Lung microvascular endothelial cell (primary cell): Measurements from ENCODE around the gene BRF1. TPM values are rescaled to one million over a fixed set of nuclear protein-coding genes. Genes with fewer than 3 reads are reported as not detected.

Source experiments
- DNase-seq, 2 donors: peaks; one replicate each; pipeline versions ENCODE4 v3.0.0 to v3.0.0-alpha.2; 2010; ENCODE audit warnings: low read depth in 2 of 2
- total RNA-seq: library from RNA; depleted of rRNA; stranded (reverse); fragments of >200 nt; gene quantifications from 2 replicates; pipeline ENCODE4 v1.2.1, GENCODE V29; 2014

BRF1 gene
- total RNA-seq, 1 donor from 2014 or later = 34.7 TPM

DNA sequence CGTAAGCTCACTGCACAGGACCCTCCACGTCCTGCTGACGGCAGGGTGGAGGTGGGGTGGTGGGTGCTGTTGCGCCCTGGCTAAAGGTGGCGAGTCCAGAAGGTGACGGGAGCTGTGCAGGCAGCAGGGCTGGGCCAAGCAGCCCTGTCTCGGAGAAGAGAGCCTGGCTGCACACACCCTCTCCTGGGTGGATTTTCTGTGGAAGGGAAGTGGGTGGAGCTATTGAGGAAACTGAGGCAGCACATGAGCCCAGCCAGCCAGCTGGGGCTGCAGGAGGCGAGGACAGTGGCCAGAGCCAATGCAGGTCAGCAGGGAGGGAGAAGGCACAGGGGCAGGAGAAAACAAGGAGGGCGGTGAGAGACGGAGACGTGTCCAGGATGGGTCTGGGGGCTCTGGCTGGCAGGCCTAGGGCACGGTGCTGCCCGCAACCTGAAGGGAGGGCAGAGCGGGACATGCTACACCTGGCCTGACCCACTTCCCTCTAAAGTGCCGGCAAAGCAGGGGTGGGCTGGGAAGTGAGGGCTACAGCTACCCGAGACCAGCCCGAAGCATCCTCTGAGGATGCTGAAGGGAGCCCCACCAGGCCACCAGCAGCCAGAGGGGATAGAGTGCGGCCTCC, 32.0 kb downstream of the BRF1 start:
- no peak for DNase-seq

DNA sequence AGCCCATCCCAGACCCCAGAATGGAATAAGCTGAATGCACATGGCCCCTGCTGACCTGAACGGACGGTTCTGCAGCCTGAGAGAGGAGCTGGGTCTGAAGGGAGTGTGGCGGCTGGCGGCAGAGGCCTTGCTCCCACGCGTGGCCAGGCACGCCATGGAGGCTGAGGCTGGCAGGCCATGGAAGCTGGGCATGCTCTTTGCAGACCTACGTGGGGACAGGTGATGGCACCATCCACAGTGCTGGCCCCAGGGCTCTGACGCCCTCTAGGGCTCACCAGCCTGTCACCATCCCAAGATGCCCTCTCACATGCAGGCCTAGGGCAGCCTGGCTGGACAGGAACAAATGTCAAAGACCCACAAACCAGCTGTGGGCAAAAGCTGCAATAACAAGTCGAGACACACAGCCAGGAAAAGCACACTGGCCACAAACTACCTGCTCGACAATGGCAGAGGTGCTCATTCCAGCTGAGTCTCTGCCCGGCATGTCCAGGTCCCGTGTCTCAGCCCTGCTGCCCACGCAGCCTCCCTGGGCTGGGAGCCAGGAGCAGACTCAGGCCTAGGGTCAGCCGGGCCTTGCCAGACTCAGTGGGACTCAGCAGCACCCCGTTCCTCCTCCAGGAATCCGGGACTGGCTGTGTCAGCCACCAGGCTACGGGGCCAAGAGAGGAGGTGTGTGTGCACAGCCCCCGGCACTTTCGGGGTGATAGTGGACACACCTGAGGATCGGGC, 32.8 kb downstream of the BRF1 start:
- no peak for DNase-seq

DNA sequence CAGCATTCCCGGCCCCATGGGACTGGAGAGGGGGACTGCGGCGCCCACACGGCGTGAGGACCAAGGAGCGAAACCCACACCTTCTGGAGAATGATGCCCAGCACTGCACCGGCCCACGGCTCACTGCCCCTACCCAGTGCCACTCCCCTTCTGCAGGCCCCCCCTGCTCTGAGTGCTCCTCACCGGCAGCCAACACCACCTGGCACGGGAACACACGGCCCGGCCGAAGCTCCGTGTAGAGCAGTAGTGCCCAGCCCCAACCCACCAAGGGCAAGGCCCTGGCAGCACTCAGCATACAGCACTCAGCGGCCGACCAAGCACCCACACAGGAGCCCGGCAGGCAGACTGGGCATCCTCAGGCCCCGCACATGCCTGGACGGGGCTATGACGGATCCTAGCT, 39.0 kb downstream of the BRF1 start:
- DNase-seq = no peak

DNA sequence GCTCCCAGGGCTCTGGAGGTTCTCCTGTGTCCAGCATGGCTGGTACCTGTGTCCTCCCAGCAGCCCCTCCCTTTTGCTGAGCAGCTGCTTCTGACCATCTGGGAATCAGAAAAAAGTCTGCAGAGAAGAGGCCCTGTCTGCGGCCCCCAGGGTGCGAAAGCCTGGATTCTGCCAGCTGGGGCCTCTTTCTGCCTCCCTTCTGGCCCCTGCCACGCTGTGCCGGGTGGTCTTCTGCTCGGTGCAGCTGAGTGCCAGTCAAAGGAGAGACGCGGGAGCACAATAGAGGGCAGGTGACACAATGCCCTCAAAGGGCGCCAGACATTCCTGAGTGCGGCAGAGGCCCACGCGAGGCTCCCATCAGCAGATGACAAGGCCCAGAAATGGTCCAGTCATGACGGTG, 39.8 kb downstream of the BRF1 start:
- DNase-seq = no peak

DNA sequence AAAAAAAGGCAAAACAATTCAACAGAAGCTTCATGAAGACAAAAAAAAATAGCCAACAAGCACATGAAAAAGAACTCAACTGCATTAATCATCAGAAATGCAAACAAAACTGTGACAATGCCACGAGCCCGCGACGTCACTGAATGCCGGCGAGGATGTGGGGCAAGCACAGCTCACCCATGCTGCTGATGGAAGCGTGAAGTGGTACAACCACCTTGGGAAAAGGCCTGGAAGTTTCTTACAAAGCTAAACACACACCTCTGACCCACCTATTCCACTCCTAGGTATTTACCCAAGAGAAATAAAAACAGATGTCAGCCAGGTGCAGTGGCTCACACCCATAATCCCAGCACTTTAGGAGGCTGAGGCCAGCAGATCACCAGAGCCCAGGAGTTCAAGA, 42.0 kb downstream of the BRF1 start:
- DNase-seq = no peak

DNA sequence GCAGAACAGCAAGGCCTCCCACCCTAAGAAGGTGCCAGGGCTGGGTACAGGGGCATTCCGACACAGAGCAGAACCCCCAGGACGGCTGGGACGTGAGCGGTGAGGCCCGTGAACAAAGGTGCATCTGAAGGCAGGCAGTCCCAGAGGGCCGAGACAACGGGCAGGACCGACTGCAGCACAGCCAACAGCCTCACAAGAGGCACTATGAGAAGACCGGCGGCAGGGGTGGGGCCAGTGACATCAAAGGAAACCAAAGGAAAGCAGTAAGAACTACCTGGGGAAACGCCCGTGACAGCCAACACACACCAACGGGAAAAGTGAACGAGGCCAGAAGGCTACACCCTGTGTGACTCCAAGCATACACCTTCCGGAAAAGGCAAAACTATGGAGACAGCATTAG, 43.3 kb downstream of the BRF1 start:
- no peak for DNase-seq

DNA sequence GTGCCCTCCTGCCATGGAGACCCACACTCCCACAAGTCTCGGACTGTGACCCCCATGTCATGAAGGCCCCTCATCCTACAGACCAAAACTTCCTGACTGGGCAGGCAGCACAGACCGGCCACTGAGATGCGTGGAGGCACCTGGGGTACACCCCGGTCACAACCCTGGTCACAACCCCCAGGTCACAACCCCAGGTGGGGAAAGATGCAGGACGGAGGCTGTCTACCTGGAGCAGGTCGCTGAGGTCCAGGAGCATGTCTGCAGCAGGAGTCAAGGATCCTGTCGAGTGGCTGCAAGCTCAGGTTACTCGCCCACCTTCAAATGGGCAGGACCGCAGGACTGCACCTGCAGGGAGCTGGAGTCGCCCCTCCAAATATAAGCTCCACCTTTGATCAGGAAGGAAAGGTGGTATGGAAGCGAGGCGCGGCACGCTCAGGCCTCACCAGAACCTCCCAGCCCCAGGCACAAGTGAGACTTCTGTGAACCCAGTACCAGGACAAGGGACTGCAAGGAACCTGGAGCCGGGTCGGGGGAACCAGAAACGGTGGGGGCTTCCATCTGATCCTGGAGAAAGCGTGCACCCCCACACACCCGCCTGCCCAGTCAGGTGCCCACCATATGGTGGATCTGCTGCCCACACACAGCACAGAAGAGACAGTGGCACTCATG, 44.4 kb downstream of the BRF1 start:
- DNase-seq = no peak

DNA sequence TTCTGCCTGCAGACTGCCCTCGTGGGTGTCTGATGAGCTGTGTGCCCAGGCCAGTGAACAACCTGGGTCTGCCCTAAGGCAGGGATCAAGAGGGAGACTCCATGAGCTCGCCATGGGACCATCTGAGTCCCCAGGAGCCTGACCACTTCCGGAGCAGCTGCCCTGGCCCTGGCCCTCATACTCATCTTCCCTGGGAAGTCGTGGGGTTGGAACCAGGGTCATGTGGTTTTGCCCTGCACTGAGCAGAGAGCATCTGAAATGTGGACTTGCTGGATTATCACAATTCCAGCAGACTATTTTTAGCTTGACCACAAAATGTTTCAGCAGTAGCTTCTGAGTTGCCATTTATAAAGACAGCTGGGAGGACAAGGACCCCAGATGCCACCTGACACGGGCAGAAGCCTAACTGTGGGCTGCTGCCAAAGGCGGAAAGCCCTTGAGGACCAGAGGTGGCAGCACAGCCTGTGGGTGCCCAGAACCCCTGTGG, 45.7 kb downstream of the BRF1 start:
- no peak for DNase-seq

DNA sequence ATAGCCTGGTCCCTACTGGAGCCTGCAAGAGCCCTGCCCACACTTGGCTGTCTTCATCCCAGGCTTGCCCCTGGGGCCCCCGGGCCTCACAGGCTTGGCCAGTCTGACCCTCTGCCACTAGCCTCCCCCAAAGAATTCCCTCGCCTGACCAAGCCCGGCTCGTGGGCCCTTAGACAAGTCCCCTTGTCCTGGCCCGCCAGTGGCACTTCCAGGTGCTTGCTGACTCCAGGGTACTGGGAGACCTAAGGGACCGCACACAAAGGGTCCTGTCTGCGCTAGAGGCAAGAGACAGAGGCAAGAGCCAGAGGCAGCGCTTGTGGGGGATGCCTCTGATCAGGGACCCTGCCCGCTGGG, 47.5 kb downstream of the BRF1 start:
- no peak for DNase-seq

DNA sequence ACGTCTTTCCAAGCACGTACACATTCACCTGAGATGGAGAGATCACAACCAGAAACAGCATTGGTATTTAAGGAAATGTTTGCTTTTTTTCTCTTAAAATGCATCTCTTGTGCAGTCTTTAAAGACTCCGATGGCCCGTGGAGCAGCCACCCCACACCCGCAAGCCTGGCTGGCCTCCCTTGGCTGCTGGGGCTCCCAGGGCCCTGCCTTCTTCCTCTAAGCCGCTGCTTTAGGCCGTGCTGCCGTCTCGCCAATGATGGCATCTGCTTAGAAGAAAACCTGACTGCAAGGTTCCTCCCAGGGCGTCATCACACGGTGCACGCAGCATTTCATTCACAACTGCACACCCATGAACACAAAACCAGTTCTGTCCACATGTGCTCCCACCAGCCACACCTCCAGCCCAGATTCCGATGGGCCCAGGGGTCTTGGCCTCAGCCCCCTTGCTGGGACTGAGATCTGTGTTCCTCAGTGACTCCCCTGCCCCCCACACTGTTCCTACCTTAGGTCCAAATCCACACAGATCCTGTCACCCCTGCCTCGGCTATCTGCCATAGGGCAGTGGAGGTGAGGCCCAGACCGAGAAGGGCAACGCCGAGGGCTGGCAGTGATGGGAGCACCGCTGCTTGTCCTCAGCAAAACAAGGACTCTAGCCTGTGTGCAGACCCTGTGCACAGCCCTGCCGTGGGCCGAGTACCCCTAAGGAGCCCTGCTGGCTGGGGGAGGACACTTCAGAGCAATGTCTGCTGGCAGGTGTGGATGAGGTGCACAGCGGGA, 48.1 kb downstream of the BRF1 start:
- no peak for DNase-seq

DNA sequence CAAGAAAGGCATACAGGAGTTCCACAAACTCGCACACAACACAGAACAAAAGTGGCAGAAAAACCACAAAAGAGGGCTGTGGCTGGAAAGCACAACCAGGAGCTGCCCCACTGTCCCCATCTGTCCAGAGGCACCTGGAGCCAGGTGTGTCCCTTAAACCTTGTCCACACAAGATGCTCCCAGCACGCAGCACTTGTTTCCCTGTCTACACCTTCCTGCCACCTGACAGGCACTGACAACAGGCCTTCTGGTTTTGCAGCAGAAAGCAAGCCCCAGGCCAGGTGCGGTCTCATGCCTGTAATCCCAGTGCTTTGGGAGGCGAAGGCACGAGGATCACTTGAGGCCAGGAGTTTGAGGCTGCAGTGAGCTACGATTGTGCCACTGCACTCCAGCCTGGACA, 48.9 kb downstream of the BRF1 start:
- DNase-seq = no peak

DNA sequence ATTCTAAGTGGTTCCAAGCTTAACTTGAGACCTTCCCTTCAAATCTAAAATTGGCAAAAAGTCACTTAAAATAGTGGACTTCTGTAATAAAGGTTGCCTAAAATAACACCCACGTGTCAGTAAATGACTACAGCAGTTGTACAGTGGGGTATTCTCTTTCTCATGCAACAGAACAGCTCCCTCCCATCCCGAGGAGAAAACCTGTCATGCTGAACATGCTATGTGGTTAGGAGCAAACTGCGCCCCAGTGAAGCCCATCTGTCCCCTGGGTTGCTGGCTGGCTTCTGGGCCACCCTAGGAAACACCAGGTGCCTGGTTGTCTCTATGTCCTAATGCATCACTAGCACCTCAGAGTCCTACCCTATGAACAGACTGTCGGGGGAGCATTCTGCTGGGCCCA, 49.8 kb downstream of the BRF1 start:
- DNase-seq = no peak

DNA sequence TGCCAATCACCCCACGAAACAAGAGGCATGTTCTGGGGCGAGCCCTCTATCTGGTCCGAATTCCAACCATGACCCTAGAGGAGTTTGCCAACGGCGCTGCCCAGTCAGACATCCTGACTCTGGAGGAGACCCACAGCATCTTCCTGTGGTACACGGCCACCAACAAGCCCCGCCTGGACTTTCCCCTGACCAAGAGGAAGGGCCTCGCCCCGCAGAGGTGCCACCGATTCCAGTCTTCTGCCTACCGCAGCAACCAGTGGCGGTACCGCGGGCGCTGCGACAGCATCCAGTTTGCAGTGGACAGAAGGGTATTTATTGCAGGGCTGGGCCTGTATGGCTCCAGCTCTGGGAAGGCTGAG, 50.8 kb downstream of the BRF1 start:
- no peak for DNase-seq

DNA sequence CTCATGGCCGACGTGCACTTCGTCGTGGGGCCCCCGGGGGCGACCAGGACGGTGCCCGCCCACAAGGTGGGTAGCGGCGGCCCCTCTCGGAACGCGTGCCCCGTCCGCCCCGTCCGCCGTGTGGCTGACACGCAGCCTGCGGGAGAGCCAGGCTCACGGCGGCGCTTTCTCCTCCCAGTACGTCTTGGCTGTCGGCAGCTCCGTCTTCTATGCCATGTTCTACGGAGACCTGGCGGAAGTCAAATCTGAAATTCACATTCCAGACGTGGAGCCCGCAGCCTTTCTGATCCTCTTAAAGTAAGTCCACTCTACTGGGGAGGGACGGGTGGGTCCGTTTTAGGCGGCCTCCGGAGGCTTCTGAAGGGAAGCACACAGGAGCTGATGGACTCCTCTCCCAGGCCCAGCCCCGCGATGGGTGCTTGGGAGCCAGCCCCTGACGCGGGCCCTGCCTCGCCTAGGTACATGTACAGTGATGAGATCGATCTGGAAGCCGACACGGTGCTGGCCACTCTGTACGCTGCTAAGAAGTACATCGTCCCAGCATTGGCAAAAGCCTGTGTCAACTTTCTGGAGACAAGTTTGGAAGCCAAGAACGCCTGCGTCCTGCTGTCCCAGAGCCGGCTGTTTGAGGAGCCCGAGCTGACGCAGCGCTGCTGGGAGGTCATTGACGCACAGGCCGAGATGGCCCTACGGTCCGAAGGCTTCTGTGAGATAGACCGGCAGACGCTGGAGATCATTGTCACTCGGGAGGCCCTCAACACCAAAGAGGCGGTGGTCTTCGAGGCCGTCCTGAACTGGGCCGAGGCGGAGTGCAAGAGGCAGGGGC, 51.4 kb downstream of the BRF1 start:
- peak; percentile 23 to 52 for DNase-seq

DNA sequence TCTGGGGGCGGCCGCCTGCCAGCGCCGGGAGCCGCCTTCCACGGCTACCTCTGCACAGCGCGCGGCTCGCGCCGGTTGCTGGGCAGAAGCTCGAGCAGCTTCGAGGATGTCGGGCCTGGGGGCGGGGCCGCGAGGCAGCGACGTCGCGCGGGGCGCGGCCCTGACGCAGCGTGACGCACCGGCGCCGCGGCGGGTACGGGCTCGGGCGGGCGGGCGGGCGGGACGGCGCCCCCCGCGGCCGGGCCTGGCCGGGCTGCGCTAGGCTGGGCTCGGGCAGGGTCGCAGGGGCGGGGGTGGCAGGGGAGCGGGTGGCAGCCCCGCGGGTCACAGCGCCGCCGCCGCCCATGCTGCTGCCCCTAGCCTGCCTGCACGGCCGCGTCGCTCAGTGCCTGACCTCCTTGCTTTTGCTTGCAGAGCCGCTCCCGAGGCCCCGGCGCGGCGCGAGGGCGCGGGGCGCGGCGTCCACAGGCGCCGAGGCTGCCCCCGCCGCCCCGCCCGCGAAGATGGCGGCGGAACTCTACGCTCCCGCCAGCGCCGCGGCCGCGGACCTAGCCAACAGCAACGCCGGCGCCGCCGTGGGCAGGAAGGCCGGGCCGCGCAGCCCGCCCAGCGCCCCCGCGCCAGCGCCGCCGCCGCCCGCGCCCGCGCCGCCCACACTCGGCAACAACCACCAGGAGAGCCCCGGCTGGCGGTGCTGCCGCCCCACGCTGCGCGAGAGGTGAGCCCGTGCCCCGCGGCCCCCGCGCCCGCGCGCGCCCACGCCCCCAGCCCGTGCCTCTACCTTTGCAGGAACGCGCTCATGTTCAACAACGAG, 52.2 kb downstream of the BRF1 start, which contains the start of gene BTBD6:
Gene BTBD6 (plus strand): TSS at position 166 of the 814 bp plus-strand sequence. CDS start 179 bp downstream, at position 345.
- peak; percentile 90 to 91 for DNase-seq

DNA sequence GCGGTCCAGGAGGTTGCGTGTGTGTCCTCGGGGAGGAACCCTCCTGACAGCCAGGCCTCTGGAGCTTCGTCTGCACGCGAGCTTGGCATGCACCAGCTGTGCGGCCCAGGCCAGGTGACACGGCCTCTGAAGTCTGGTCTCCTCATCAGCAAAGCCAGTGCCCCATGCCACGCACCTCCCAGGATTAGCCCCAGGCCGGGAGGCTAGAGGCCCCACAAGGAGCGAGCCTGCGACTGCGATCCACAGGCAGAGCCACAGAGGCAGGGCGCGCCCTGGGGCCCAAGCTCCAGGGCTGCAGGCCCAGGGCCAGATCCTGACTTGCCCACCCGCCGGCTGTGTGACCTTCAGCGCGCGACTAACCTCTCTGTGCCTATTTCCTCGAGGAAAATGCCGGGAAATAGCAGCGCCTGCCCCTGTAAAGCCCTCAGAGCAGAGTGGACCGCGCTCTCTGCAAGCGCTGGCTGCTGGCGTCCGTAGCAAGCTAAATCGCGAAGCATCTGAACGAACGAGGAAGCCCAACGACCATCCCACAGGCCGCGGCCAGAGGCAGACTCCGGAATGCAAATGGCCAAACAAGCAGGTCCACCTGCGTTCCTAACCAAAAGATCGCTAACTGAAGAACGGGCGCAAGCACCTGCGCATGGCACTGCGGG, 53.0 kb downstream of the BRF1 start:
- peak in 1 of 2 donors; percentile 39 for DNase-seq

DNA sequence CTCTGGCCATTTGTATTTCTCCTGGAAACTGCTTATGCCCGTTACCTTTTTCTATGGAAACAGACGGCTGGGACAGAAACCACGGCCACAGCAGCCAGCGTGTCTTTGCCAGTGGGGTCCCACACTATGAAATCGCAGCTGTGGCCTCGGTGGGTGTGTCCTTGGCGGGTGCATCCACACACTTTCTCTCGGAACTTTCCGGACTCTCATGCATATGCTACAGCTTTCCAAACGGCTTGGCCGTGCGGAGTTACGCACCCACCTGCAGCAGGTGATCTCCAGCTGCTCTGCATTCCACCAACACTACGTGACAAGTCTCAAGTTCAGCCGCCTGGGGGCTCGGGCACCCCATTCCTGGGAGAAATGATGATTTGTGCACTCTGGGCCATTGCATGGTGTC, 53.8 kb downstream of the BRF1 start:
- no peak for DNase-seq

DNA sequence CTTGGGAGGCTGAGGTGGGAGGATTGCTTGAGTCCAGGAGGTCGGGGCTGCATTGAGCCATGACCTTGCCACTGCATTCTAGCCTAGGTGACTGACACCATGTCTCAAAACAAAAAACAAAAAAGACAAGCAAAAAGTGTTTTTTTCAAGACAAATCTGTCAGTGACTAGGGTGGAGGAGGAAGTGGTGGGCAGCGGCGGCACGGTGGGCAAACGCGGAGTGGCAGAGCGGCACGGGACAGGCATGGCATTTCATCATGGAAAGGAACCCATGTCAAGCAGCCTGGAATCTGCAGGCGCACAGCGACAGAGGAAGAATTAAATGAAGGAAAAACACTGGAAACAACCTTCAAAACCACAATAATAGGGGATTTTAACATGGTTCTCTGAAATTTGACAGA, 56.5 kb downstream of the BRF1 start:
- no peak for DNase-seq

DNA sequence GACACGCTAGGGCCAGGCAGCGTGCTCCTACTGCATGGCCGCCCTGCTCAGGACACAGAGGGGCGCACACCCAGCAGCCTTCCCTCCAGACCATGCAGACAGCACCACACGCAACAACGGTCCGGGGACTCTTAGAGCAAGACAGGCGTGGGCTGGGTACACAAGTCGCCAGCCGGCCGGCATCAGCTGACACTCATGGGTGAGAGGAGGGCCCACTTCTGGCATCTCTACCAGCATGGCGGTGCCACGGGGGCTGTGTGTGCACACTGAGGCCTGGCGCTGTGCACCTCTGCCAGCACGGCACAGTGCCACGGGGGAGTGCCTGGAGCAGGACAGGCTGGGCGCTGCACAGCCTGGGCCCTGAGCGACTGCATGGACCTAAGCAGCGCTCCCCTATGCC, 59.2 kb downstream of the BRF1 start:
- DNase-seq = no peak
